Liver (tissue), 3 donors: ENCODE data around the gene NAAA.

Experiments used
- CTCF ChIP-seq: fragments of 150-350 bp; IDR thresholded peaks from 2 replicates; pipeline ENCODE4 v1.5.1; 2017; ENCODE audit warnings: improper control_type of control experiment, low read depth, low read length; ENCODE audit not compliant: missing input control
- HNF4G ChIP-seq: IDR thresholded peaks from 2 replicates; pipeline ENCODE4 v1.6.1; 2016; ENCODE audit warnings: antibody characterized with exemption
- JUND ChIP-seq, 2 donors: IDR thresholded peaks; 2 replicates each; pipeline ENCODE4 v1.6.1; 2016; ENCODE audit warnings: antibody characterized with exemption in 2 of 2
- REST ChIP-seq: IDR thresholded peaks from 2 replicates; pipeline ENCODE4 v1.6.1; 2016; ENCODE audit warnings: antibody characterized with exemption, mild to moderate bottlenecking
- TAF1 ChIP-seq: conservative IDR thresholded peaks from 2 replicates; pipeline ENCODE4 v1.6.1; 2016; ENCODE audit warnings: antibody characterized with exemption, mild to moderate bottlenecking
- YY1 ChIP-seq: IDR thresholded peaks from 2 replicates; pipeline ENCODE4 v1.6.1; 2016; ENCODE audit warnings: antibody characterized with exemption, mild to moderate bottlenecking
- ZBTB33 ChIP-seq: IDR thresholded peaks from 2 replicates; pipeline ENCODE4 v1.6.1; 2016; ENCODE audit warnings: antibody characterized with exemption
- donor health status: healthy.
- donor health status: healthy.

GRCh38 chr4:75907966-75908365 lies 32.8 kb downstream of the NAAA start:
- no peak for TF ChIP-seq CTCF
- no peak for TF ChIP-seq HNF4G
- no peak for TF ChIP-seq REST
- no peak for TF ChIP-seq JUND (IDR thresholded peaks at IDR 0.05)
- TF ChIP-seq YY1, result no peak
- no peak for TF ChIP-seq TAF1
- no peak for TF ChIP-seq ZBTB33
